Amygdala (tissue), 56 donors: ENCODE results near the gene TMEM234.

Experiments used
- DNase-seq, 56 donors: peaks; one replicate each; lab custom pipeline; 2025; lab: John Stamatoyannopoulos, UW

The TMEM234 gene

GRCh38 chr1:32201011-32201855 lies 20.9 kb downstream of the TMEM234 start:
- DNase-seq = peak in 39 of 56 donors; percentile 11 to 71 (median 44)

GRCh38 chr1:32200226-32201010 lies 21.7 kb downstream of the TMEM234 start, which contains the start of gene CCDC28B:
Gene CCDC28B (plus strand): TSS chr1:32200595. CDS start chr1:32201936, 1,341 bp downstream.
- DNase-seq = peak in 45 of 56 donors; percentile 21 to 82 (median 55)

GRCh38 chr1:32199717-32200072 lies 22.5 kb downstream of the TMEM234 start:
- DNase-seq = peak in 25 of 56 donors; percentile 6 to 61 (median 29)

- no peak for DNase-seq
Observed at GRCh38 chr1:32199043-32199716, 23.0 kb downstream of the TMEM234 start.

GRCh38 chr1:32198237-32199042 lies 23.7 kb downstream of the TMEM234 start:
- DNase-seq = no peak

GRCh38 chr1:32197837-32198236 lies 24.3 kb downstream of the TMEM234 start:
- DNase-seq = no peak

DNA sequence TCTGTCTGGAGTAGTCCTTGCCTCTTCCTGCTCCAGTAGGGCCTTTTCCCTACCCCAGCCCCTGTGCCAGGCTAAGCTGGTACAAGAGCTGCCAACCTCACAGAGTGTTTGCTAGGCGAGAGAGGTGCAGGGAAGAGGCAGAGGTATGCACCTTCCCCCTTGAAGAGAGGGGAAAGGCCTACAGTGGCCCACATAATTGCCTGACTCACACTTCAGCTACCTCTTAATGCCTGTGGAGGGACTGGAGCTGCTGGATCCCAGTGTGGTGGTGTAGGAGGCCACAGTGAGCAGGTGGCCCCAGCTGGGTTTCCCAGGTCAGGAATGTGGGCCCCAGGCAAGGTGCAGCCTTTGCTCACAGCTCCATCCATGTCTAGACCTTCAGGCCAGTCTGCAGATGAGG lies 25.1 kb downstream of the TMEM234 start:
- DNase-seq = no peak

GRCh38 chr1:32195972-32196823 lies 26.0 kb downstream of the TMEM234 start:
- DNase-seq = peak in 1 of 56 donors; percentile 8

- no peak for DNase-seq
Observed at GRCh38 chr1:32195531-32195930, 26.6 kb downstream of the TMEM234 start.

- no peak for DNase-seq
Observed at GRCh38 chr1:32194984-32195383, 27.2 kb downstream of the TMEM234 start.

GRCh38 chr1:32192220-32192948 lies 29.8 kb downstream of the TMEM234 start:
- DNase-seq = no peak

DNA sequence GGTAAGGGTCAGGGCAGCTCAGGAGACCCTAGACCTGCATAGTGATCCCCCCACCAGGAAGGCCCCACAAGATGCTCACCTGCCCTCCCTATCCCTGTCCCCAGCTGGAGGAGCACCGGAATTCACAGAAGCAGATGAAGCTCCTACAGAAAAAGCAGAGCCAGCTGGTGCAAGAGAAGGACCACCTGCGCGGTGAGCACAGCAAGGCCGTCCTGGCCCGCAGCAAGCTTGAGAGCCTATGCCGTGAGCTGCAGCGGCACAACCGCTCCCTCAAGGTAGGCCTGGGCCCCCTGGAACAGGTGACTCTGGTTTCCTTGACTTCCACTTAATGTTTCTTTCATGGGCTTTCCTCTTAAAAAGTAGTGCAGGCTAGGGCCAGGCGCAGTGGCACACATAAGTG lies 34.3 kb downstream of the TMEM234 start:
- no peak for DNase-seq

DNA sequence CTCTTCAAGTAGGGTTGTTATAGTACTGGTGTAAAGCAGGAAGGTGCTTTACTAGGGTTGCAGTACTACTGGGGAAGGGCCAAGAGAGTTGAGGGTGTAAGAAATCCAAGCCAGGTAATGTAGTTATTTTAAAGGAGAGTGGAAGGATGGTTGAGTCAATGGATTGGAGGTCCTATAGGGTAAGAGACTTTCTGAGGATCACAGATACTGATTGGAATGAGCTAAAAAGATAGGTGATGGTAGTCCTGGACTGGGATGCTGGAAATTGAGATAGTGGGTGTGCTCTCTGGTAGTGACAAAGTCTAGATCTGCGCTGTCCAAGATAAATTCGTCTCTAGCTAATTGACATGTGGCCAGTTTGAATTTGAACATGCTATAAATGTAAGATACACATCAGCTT lies 35.7 kb downstream of the TMEM234 start:
- no peak for DNase-seq

DNA sequence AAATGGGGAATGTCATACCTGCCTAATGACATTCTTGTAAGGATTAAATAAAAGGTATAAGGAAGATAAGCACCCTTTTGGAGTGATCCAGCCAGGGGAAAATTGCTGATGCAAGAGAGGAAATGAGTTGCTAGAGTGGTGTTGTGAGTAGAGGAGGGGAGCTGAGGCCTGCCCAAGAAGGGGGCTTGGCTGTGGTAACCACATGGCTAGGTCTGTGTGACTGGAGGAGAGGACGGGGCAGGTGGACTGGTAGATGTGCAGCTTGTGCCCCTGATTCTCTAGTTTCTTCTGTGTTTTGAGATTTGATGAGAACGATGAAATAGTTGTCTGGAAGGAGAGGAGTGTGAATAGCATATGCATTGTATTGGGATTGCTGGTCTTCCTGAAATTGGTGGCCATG lies 36.1 kb downstream of the TMEM234 start:
- DNase-seq = no peak

- no peak for DNase-seq
Observed at GRCh38 chr1:32184650-32185049, 37.5 kb downstream of the TMEM234 start.

DNA sequence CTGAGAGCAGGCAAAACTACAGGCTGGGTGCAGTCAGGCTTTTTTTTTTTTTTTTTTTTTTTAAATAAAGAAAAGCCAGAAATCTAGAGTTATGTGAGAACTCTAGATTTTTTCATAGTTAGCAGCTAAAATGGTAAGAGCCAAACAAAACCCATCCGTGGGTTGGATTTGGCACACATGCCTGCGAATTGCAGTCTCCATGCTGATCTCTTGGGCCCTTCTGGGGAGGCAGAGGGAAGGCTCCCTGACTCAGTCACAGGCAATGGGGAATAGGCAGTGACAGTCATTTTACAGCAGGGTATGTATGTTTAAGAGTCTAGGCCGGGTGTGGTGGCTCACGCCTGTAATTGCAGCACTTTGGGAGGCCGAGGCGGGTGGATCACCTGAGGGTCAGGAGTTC lies 40.1 kb downstream of the TMEM234 start:
- DNase-seq = no peak

DNA sequence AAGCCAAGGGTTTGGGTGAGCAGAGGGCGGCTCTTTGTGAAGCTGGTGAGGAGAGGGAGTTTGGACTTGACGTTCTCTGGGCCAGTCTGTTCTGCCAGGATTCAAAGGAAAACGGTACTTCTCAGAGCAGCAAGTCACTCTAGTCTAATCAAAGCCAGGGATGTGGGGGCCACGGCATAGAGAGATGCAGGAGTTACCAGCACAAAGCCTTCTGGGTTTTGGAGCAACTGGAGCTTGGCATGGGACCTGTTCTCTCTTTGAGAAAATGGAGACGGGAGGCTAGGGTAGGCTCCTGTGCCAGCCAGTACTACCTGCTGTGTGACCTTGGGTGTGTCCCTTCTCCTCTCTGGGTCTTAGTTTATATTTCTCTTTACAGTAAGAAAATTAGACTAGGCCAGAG lies 40.6 kb downstream of the TMEM234 start:
- no peak for DNase-seq

DNA sequence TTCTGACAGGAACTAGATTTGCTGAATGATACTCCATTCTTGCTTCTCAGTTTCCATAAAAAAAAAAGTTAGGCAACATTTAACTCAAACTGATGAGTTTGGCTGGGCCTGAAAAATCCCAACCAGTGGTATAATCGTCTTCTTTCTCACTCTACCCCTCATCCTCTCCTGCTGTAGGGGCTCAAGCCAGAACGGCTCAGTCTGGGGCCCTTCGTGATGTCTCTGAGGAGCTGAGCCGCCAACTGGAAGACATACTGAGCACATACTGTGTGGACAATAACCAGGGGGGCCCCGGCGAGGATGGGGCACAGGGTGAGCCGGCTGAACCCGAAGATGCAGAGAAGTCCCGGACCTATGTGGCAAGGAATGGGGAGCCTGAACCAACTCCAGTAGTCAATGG lies 41.1 kb downstream of the TMEM234 start:
- DNase-seq = no peak
